SK-N-SH treated with all-trans-retinoic acid at 6 μM for 48 hours (cell line): ENCODE results near the gene OR56B1.

Experiments
- ATAC-seq: fragments of 200-7000 bp; cut with Tn5 transposase; 3 replicates; pipeline ENCODE4 v1.9.1; 2020; ENCODE audit warnings: mild to moderate bottlenecking, moderate library complexity
- ARNTL ChIP-seq: fragments of 450-650 bp; formaldehyde crosslinking; IDR thresholded peaks from 2 replicates; pipeline ENCODE4 v1.5.0; 2020; ENCODE audit warnings: low read depth, mild to moderate bottlenecking, moderate library complexity, borderline replicate concordance
- CREB5 ChIP-seq: fragments of 250-450 bp; sonication (Bioruptor Pico); IDR thresholded peaks from 2 replicates; pipeline ENCODE4 v1.5.1; 2020; ENCODE audit warnings: low read depth, mild to moderate bottlenecking, moderate library complexity
- CSDC2 ChIP-seq: fragments of 250-450 bp; sonication (Bioruptor Pico); IDR thresholded peaks from 2 replicates; pipeline ENCODE4 v1.5.0; 2020; ENCODE audit warnings: mild to moderate bottlenecking, moderate library complexity
- CSRNP3 ChIP-seq: fragments of 250-450 bp; sonication (Bioruptor Pico); IDR thresholded peaks from 2 replicates; pipeline ENCODE4 v1.5.1; 2021; ENCODE audit warnings: mild to moderate bottlenecking, moderate library complexity
- ESRRG ChIP-seq: fragments of 250-450 bp; sonication (Bioruptor Pico); IDR thresholded peaks from 2 replicates; pipeline ENCODE4 v1.6.1; 2021; ENCODE audit warnings: mild to moderate bottlenecking
- GLIS3 ChIP-seq: fragments of 250-450 bp; sonication (Bioruptor Pico); IDR thresholded peaks from 2 replicates; pipeline ENCODE4 v1.5.0; 2020; ENCODE audit warnings: mild to moderate bottlenecking, moderate library complexity
- ISL1 ChIP-seq: fragments of 250-450 bp; sonication (Bioruptor Pico); IDR thresholded peaks from 2 replicates; pipeline ENCODE4 v2.1.2; 2022; ENCODE audit warnings: mild to moderate bottlenecking, moderate library complexity
- OSR1 ChIP-seq: fragments of 250-450 bp; sonication (Bioruptor Pico); IDR thresholded peaks from 2 replicates; pipeline ENCODE4 v1.8.0; 2022; ENCODE audit warnings: moderate library complexity, mild to moderate bottlenecking, inconsistent platforms
- PATZ1 ChIP-seq: fragments of 250-450 bp; sonication (Bioruptor Pico); IDR thresholded peaks from 2 replicates; pipeline ENCODE4 v1.8.0; 2020; ENCODE audit warnings: mild to moderate bottlenecking, moderate library complexity, borderline replicate concordance
- PPARA ChIP-seq: fragments of 250-450 bp; sonication (Bioruptor Pico); IDR thresholded peaks from 2 replicates; pipeline ENCODE4 v1.5.0; 2020; ENCODE audit warnings: mild to moderate bottlenecking, borderline replicate concordance
- RARB ChIP-seq: fragments of 250-450 bp; sonication (Bioruptor Pico); IDR thresholded peaks from 2 replicates; pipeline ENCODE4 v1.8.0; 2021; ENCODE audit warnings: mild to moderate bottlenecking, moderate library complexity
- SNAI2 ChIP-seq: fragments of 250-450 bp; sonication (Bioruptor Pico); IDR thresholded peaks from 2 replicates; pipeline ENCODE4 v1.5.0; 2020; ENCODE audit warnings: mild to moderate bottlenecking, moderate library complexity
- TCF4 ChIP-seq: fragments of 250-450 bp; sonication (Bioruptor Pico); IDR thresholded peaks from 2 replicates; pipeline ENCODE4 v1.8.0; 2021; ENCODE audit warnings: mild to moderate bottlenecking, moderate library complexity, borderline replicate concordance
- TOX ChIP-seq: fragments of 250-450 bp; sonication (Bioruptor Pico); IDR thresholded peaks from 2 replicates; pipeline ENCODE4 v1.8.0; 2021; ENCODE audit warnings: mild to moderate bottlenecking, moderate library complexity, borderline replicate concordance
- TSHZ2 ChIP-seq: fragments of 250-450 bp; sonication (Bioruptor Pico); IDR thresholded peaks from 2 replicates; pipeline ENCODE4 v1.5.0; 2020; ENCODE audit warnings: mild to moderate bottlenecking, moderate library complexity
- ZC3H10 ChIP-seq: fragments of 250-450 bp; sonication (Bioruptor Pico); IDR thresholded peaks from 2 replicates; pipeline ENCODE4 v1.5.1; 2021; ENCODE audit warnings: mild to moderate bottlenecking, moderate library complexity
- ZFP3 ChIP-seq: fragments of 250-450 bp; sonication (Bioruptor Pico); IDR thresholded peaks from 2 replicates; pipeline ENCODE4 v1.5.0; 2020; ENCODE audit warnings: mild to moderate bottlenecking, moderate library complexity
- ZFP30 ChIP-seq: fragments of 450-650 bp; formaldehyde crosslinking; IDR thresholded peaks from 2 replicates; pipeline ENCODE4 v1.5.0; 2022; ENCODE audit warnings: mild to moderate bottlenecking, moderate library complexity
- ZNF565 ChIP-seq: fragments of 450-650 bp; formaldehyde crosslinking; conservative IDR thresholded peaks from 2 replicates; pipeline ENCODE4 v1.5.0; 2020; ENCODE audit warnings: low read depth, mild to moderate bottlenecking, moderate library complexity
- ZNF8 ChIP-seq: fragments of 450-650 bp; formaldehyde crosslinking; IDR thresholded peaks from 2 replicates; pipeline ENCODE4 v1.5.0; 2020; ENCODE audit warnings: mild to moderate bottlenecking, moderate library complexity

OR56B1 gene

GRCh38 chr11:5749836-5750235 lies 13.6 kb downstream of the OR56B1 start (continued):
- TF ChIP-seq TSHZ2 (CRISPR knock-in tag): no peak

- no peak for TF ChIP-seq RARB (CRISPR knock-in tag)
- no peak for TF ChIP-seq GLIS3 (CRISPR knock-in tag)
- TF ChIP-seq CSDC2 (CRISPR knock-in tag): no peak
- TF ChIP-seq SNAI2 (CRISPR knock-in tag): no peak
- no peak for TF ChIP-seq TCF4
- TF ChIP-seq CREB5 (CRISPR knock-in tag): no peak
- TF ChIP-seq PPARA (CRISPR knock-in tag): no peak
- TF ChIP-seq, all 23 proteins: peak for 0
- ATAC-seq: no peak
Observed at GRCh38 chr11:5753943-5754342, 17.7 kb downstream of the OR56B1 start, which contains the start of gene OR52N4. Gene OR52N4 (plus strand): TSS chr11:5754243. CDS start chr11:5754741, 498 bp downstream.

GRCh38 chr11:5767056-5767455 lies 30.8 kb downstream of the OR56B1 start:
- no peak for ATAC-seq
- TF ChIP-seq CSRNP3 (CRISPR knock-in tag): no peak
- TF ChIP-seq ZFP30: no peak
- no peak for TF ChIP-seq ZNF565 (CRISPR knock-in tag)
- TF ChIP-seq ISL1: no peak
- TF ChIP-seq ARNTL (CRISPR knock-in tag): no peak
- no peak for TF ChIP-seq TOX (CRISPR knock-in tag)
- no peak for TF ChIP-seq ZNF8 (CRISPR knock-in tag)
- no peak for TF ChIP-seq ZC3H10 (CRISPR knock-in tag)
- no peak for TF ChIP-seq ESRRG
- TF ChIP-seq PPARA (CRISPR knock-in tag): no peak

GRCh38 chr11:5783255-5783654 lies 47.0 kb downstream of the OR56B1 start, which contains the start of gene OR52N5:
Gene OR52N5 (minus strand): TSS chr11:5783355. CDS start chr11:5778634, 4,721 bp downstream.
- no peak for ATAC-seq
- TF ChIP-seq SNAI2 (CRISPR knock-in tag) (no peak), RARB (CRISPR knock-in tag) (no peak), ZNF565 (CRISPR knock-in tag) (no peak), PATZ1 (CRISPR knock-in tag) (no peak), GLIS3 (CRISPR knock-in tag) (no peak), ISL1 (no peak), ZFP3 (no peak), CREB5 (CRISPR knock-in tag) (no peak), TCF4 (no peak), OSR1 (CRISPR knock-in tag) (no peak), CSDC2 (CRISPR knock-in tag) (no peak)
- TF ChIP-seq, all 23 proteins: peak for 0
